SHP77 (cell line): ENCODE results near the gene KLHL6.
"Not testable (repeated sequence)": the region's sequence is repeated elsewhere in the genome, so short reads cannot be mapped to it uniquely, and the experiment has no call there.

ENCODE experiments used
- DNase-seq, 2 experiments: peaks; one replicate each; lab custom pipeline; 2025; lab: John Stamatoyannopoulos, UW

Gene KLHL6

GRCh38 chr3:183447206-183448001 is 108.1 kb downstream of the KLHL6 start:
- peak; percentile 95 to 96 for DNase-seq

GRCh38 chr3:183446838-183447205 is 108.7 kb downstream of the KLHL6 start:
- no peak for DNase-seq

GRCh38 chr3:183444748-183445147 is 110.8 kb downstream of the KLHL6 start:
- no peak for DNase-seq

GRCh38 chr3:183443395-183444385 is 111.8 kb downstream of the KLHL6 start:
- no peak for DNase-seq

GRCh38 chr3:183442994-183443393 is 112.5 kb downstream of the KLHL6 start:
- no peak for DNase-seq

- not testable (repeated sequence) for DNase-seq
Measured at GRCh38 chr3:183440521-183440920, 115.0 kb downstream of the KLHL6 start.

GRCh38 chr3:183439515-183439914 is 116.0 kb downstream of the KLHL6 start:
- DNase-seq, result no peak

GRCh38 chr3:183438735-183439134 is 116.8 kb downstream of the KLHL6 start:
- DNase-seq, result peak in 1 of 2 experiments; percentile 18

- no peak for DNase-seq
Measured at GRCh38 chr3:183437666-183438564, 117.6 kb downstream of the KLHL6 start.
